HEK293T (cell line): ENCODE data around the gene ZNF396.
A peak's percentile ranks its signal among the peaks of the same experiment; 100 is the strongest.

Experiments used
- CTCF ChIA-PET: fragments of 350-600 bp; formaldehyde crosslinking; extraction: SDS; loops from one replicate; lab custom pipeline; 2021; ENCODE audit warnings: antibody characterized with exemption, inconsistent platforms; lab: Yijun Ruan, JAX
- POLR2A ChIA-PET: fragments of 350-600 bp; formaldehyde crosslinking; extraction: SDS; loops from one replicate; lab custom pipeline; 2020; ENCODE audit warnings: antibody characterized with exemption, inconsistent platforms; lab: Yijun Ruan, JAX
- DNase-seq: peaks from one replicate; pipeline ENCODE4 v3.0.0; 2012; ENCODE audit warnings: mixed read lengths; ENCODE audit errors: extremely low spot score
- ARNT ChIP-seq: fragments of 450-650 bp; IDR thresholded peaks from 2 replicates; pipeline ENCODE4 v1.6.1; 2017; ENCODE audit warnings: mild to moderate bottlenecking
- BHLHE40 ChIP-seq: fragments of 450-650 bp; IDR thresholded peaks from 2 replicates; pipeline ENCODE4 v1.6.1; 2016; ENCODE audit warnings: mild to moderate bottlenecking, moderate library complexity, borderline replicate concordance
- CTBP1 ChIP-seq: fragments of 450-650 bp; IDR thresholded peaks from 2 replicates; pipeline ENCODE4 v1.6.1; 2016; ENCODE audit warnings: borderline replicate concordance
- ELF4 ChIP-seq: fragments of 450-650 bp; IDR thresholded peaks from 2 replicates; pipeline ENCODE4 v1.6.1; 2017; ENCODE audit warnings: antibody characterized with exemption
- FOXA1 ChIP-seq: fragments of 450-650 bp; IDR thresholded peaks from 2 replicates; pipeline ENCODE4 v1.6.1; 2016; ENCODE audit warnings: mild to moderate bottlenecking
- FOXK2 ChIP-seq: fragments of 450-650 bp; IDR thresholded peaks from 2 replicates; pipeline ENCODE4 v1.6.1; 2016; ENCODE audit warnings: mild to moderate bottlenecking
- FOXM1 ChIP-seq: fragments of 450-650 bp; IDR thresholded peaks from 2 replicates; pipeline ENCODE4 v1.6.1; 2017; ENCODE audit warnings: mild to moderate bottlenecking, borderline replicate concordance
- HDGF ChIP-seq: fragments of 450-650 bp; IDR thresholded peaks from 2 replicates; pipeline ENCODE4 v1.6.1; 2017; ENCODE audit warnings: antibody characterized with exemption, borderline replicate concordance
- L3MBTL2 ChIP-seq: fragments of 450-650 bp; conservative IDR thresholded peaks from 2 replicates; pipeline ENCODE4 v1.6.1; 2016; ENCODE audit warnings: mild to moderate bottlenecking
- LEF1 ChIP-seq: fragments of 450-650 bp; IDR thresholded peaks from 2 replicates; pipeline ENCODE4 v1.6.1; 2017; ENCODE audit warnings: mild to moderate bottlenecking, borderline replicate concordance
- NFRKB ChIP-seq: fragments of 450-650 bp; IDR thresholded peaks from 2 replicates; pipeline ENCODE4 v1.6.1; 2016; ENCODE audit warnings: mild to moderate bottlenecking, moderate library complexity
- PKNOX1 ChIP-seq: fragments of 450-650 bp; IDR thresholded peaks from 2 replicates; pipeline ENCODE4 v1.6.1; 2016
- SP1 ChIP-seq: fragments of 450-650 bp; IDR thresholded peaks from 2 replicates; pipeline ENCODE4 v1.6.1; 2017
- SUZ12 ChIP-seq: fragments of 450-650 bp; IDR thresholded peaks from 2 replicates; pipeline ENCODE4 v1.6.1; 2016; ENCODE audit warnings: mild to moderate bottlenecking
- TARDBP ChIP-seq: fragments of 450-650 bp; IDR thresholded peaks from 2 replicates; pipeline ENCODE4 v1.6.1; 2016
- ZNF384 ChIP-seq: fragments of 450-650 bp; IDR thresholded peaks from 2 replicates; pipeline ENCODE4 v1.6.1; 2016

Gene ZNF396

GRCh38 chr18:35345460-35345921 is 31.6 kb downstream of the ZNF396 start:
- ChIA-PET POLR2A (interaction anchor here (0.9 to 4.7 kb wide), 6 partner anchors 11 to 304 kb away, joined by 3 to 23 read pairs (median 8); partner anchors contain the start of genes MAPRE2, ZNF397 and ZSCAN30), CTCF (interaction anchor here (2.7 kb wide), 1 partner anchor 10 kb away, joined by 19 read pairs; no protein-coding TSS in a partner anchor)
- peak; percentile 33 for DNase-seq
- no peak for TF ChIP-seq BHLHE40
- no peak for TF ChIP-seq ARNT
- no peak for TF ChIP-seq CTBP1
- TF ChIP-seq TARDBP: no peak
- TF ChIP-seq NFRKB: no peak
- TF ChIP-seq PKNOX1: no peak
- no peak for TF ChIP-seq LEF1
- no peak for TF ChIP-seq HDGF
- no peak for TF ChIP-seq FOXK2
- no peak for TF ChIP-seq SUZ12
- no peak for TF ChIP-seq FOXA1

GRCh38 chr18:35344736-35345459 is 32.2 kb downstream of the ZNF396 start:
- TF ChIP-seq BHLHE40 (no peak), PKNOX1 (no peak), FOXK2 (no peak), ELF4 (no peak), L3MBTL2 (no peak), ZNF384 (no peak), NFRKB (no peak), FOXM1 (no peak), ARNT (no peak), TARDBP (no peak), SP1 (no peak), SUZ12 (no peak), FOXA1 (no peak)
- DNase-seq: no peak
- POLR2A ChIA-PET: interaction anchor here (0.7 to 4.7 kb wide), 6 partner anchors 10 to 237 kb away, joined by 3 to 23 read pairs (median 6); partner anchors contain the start of genes ZNF397 and ZSCAN30
- CTCF ChIA-PET: interaction anchor here (2.7 kb wide), 1 partner anchor 10 kb away, joined by 19 read pairs; no protein-coding TSS in a partner anchor

- DNase-seq: peak; percentile 100
- ChIA-PET CTCF (interaction anchor here (0.9 to 2.7 kb wide), 2 partner anchors 11 kb away, joined by 3 to 19 read pairs; no protein-coding TSS in a partner anchor), POLR2A (interaction anchor here (0.5 to 4.7 kb wide), 8 partner anchors 10 to 420 kb away, joined by 3 to 23 read pairs (median 4); partner anchors contain the start of genes ZNF397 and ZSCAN30)
- TF ChIP-seq CTBP1 (no peak), FOXK2 (no peak), ZNF384 (no peak), NFRKB (no peak), ARNT (no peak), SUZ12 (peak; percentile 63; the same call in 1 of the 2 replicates), FOXA1 (no peak), BHLHE40 (no peak), ELF4 (peak; percentile 81), SP1 (no peak), HDGF (no peak), LEF1 (no peak), PKNOX1 (no peak), L3MBTL2 (peak; percentile 88), FOXM1 (peak; percentile 10; the same call in 1 of the 2 replicates), TARDBP (no peak)
Observed at GRCh38 chr18:35343936-35344735, 33.0 kb downstream of the ZNF396 start, which contains the start of gene ZNF24. Gene ZNF24 (minus strand): TSS chr18:35344420. CDS start chr18:35340650, 3,770 bp downstream.

- DNase-seq: no peak
- TF ChIP-seq TARDBP (no peak), SUZ12 (no peak), ELF4 (no peak), L3MBTL2 (no peak), HDGF (no peak), ZNF384 (no peak), NFRKB (no peak), LEF1 (no peak), CTBP1 (no peak), ARNT (no peak), FOXK2 (no peak), PKNOX1 (no peak), SP1 (no peak), BHLHE40 (no peak), FOXM1 (no peak), FOXA1 (no peak)
- ChIA-PET CTCF (interaction anchor here (0.9 kb wide), 1 partner anchor 12 kb away, joined by 3 read pairs; no protein-coding TSS in a partner anchor), POLR2A (interaction anchor here (0.5 to 4.7 kb wide), 6 partner anchors 9 to 420 kb away, joined by 3 to 23 read pairs (median 4); partner anchors contain the start of genes ZNF397 and ZSCAN30)
Observed at GRCh38 chr18:35343488-35343935, 33.6 kb downstream of the ZNF396 start.
